Gastroesophageal sphincter (tissue), 4 donors: ENCODE measurements around the gene ERBB4. TPM values are rescaled to one million over a fixed set of nuclear protein-coding genes. Genes with fewer than 3 reads are reported as not detected.

Experiments
- ATAC-seq: fragments of 150-250 bp; one replicate; pipeline ENCODE4 v1.9.1; 2016; ENCODE audit warnings: mild to moderate bottlenecking, moderate library complexity
- H3K27ac ChIP-seq, 4 donors: fragments of 200-600 bp; sonication (generic) in 3 of 4; 1 replicate in 3 of 4; 2 replicates in 1 of 4; pipeline ENCODE4 v1.5.1; 2016 to 2019
- H3K27me3 ChIP-seq: fragments of 200-600 bp; sonication (generic); one replicate; pipeline ENCODE4 v1.5.1; 2019
- H3K36me3 ChIP-seq, 2 donors: fragments of 200-600 bp; sonication (generic); one replicate each; pipeline ENCODE4 v1.5.1; 2019; ENCODE audit warnings: control low read depth in 1 of 2
- H3K4me1 ChIP-seq, 3 donors: fragments of 200-600 bp; sonication (generic); 1 replicate in 2 of 3; 2 replicates in 1 of 3; pipeline ENCODE4 v1.5.1; 2016 to 2019; ENCODE audit warnings: control low read depth in 2 of 3
- H3K4me3 ChIP-seq, 2 donors: fragments of 200-600 bp; sonication (generic); one replicate each; pipeline ENCODE4 v1.5.1; 2019; ENCODE audit warnings: mild to moderate bottlenecking in 1 of 2, moderate library complexity in 1 of 2
- H3K9me3 ChIP-seq, 3 donors: fragments of 200-600 bp; sonication (generic); one replicate each; pipeline ENCODE4 v1.5.1; 2017 to 2019; ENCODE audit warnings: control low read depth in 2 of 3
- EP300 ChIP-seq: sonication (generic); formaldehyde crosslinking; IDR thresholded peaks from one replicate; pipeline ENCODE4 v1.6.1; 2017; ENCODE audit warnings: antibody characterized with exemption, mild to moderate bottlenecking
- POLR2A ChIP-seq, 2 donors: fragments of 450-650 bp; IDR thresholded peaks; one replicate each; pipeline ENCODE4 v1.6.1; 2017; ENCODE audit warnings: antibody characterized with exemption in 2 of 2, mild to moderate bottlenecking in 2 of 2, moderate library complexity in 1 of 2
- POLR2AphosphoS5 ChIP-seq: sonication (generic); formaldehyde crosslinking; IDR thresholded peaks from one replicate; pipeline ENCODE4 v1.6.1; 2017; ENCODE audit warnings: antibody characterized with exemption
- WGBS, 2 donors: methylation state at CpG; one replicate each; pipeline ENCODE4 v1.1.5; 2018; ENCODE audit warnings: low coverage in 1 of 2; 5-methylcytosine and 5-hydroxymethylcytosine counted together
- total RNA-seq, 4 donors: library from RNA; depleted of rRNA; stranded (reverse); fragments of >200 nt; gene quantifications; one replicate each; pipeline ENCODE4 v1.1.0, GENCODE V29; 2016
- TF ChIP-seq, protein P1 (sequence below), 4 experiments: fragments of 200-600 bp in 2 of 4; fragments of 450-650 bp in 2 of 4; sonication (generic) in 1 of 4; IDR thresholded peaks; one replicate each; pipeline ENCODE4 v1.5.1; 2017 to 2019; ENCODE audit warnings: antibody characterized with exemption in 4 of 4, mild to moderate bottlenecking in 2 of 4, moderate library complexity in 2 of 4

The ERBB4 gene
- total RNA-seq, 4 donors from 2014 or later: 0.16 to 0.92 (median 0.50) TPM

DNA sequence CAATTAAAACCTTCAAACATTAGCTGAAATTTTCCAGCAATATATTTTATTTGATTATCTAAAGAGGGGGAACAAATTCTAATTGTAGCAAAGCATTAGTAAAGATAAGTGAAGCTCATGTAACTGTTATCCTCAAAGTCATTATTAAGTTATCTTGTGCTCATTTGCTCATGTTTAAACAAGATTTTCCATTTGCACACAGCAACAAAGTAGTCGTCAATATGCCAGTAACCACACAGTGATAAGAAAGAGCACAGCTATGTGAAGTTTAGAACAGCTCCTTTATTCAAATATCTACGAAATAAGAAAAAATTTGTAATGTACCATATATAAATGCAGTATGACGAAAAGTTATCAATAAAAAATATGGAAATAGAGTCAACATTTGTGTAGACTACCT lies 159.5 kb downstream of the ERBB4 start:
- no peaks in the 10 kb centered on the region for H3K36me3 ChIP-seq
- WGBS, 2 donors: 41 to 52% methylated on average over 3 of the region's 3 CpGs
- no peak overlapping the region for H3K27ac ChIP-seq
- no peak for ATAC-seq
- H3K27me3 ChIP-seq: no peaks in the 10 kb centered on the region
- TF ChIP-seq EP300: no peak
- TF ChIP-seq POLR2A (IDR thresholded peaks at IDR 0.05): no peak
- no peak for TF ChIP-seq POLR2AphosphoS5
- TF ChIP-seq, protein P1, sequence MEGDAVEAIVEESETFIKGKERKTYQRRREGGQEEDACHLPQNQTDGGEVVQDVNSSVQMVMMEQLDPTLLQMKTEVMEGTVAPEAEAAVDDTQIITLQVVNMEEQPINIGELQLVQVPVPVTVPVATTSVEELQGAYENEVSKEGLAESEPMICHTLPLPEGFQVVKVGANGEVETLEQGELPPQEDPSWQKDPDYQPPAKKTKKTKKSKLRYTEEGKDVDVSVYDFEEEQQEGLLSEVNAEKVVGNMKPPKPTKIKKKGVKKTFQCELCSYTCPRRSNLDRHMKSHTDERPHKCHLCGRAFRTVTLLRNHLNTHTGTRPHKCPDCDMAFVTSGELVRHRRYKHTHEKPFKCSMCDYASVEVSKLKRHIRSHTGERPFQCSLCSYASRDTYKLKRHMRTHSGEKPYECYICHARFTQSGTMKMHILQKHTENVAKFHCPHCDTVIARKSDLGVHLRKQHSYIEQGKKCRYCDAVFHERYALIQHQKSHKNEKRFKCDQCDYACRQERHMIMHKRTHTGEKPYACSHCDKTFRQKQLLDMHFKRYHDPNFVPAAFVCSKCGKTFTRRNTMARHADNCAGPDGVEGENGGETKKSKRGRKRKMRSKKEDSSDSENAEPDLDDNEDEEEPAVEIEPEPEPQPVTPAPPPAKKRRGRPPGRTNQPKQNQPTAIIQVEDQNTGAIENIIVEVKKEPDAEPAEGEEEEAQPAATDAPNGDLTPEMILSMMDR (IDR thresholded peaks at IDR 0.05): no peak
- no peak overlapping the region for H3K4me3 ChIP-seq
- no peaks in the 10 kb centered on the region for H3K9me3 ChIP-seq
- no peaks in the 10 kb centered on the region for H3K4me1 ChIP-seq

DNA sequence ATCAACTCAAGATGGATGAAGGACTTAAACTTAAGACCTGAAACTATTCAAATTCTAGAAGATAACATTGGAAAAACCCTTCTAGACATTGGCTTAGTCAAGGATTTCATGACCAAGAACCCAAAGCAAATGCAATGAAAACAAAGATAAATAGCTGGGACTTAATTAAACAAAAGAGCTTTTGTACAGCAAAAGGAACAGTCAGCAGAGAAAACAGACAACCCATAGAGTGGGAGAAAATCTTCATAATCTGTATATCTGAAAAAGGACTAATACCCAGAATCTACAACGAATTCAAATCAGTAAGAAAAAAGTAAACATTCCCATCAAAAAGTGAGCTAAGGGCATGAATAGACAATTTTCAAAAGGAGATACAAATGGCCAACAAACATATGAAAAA lies 171.2 kb downstream of the ERBB4 start:
- Histone ChIP-seq H3K4me1 (no peaks in the 10 kb centered on the region), H3K9me3 (no peaks in the 10 kb centered on the region), H3K4me3 (no peak overlapping the region), H3K27ac (no peak overlapping the region), H3K27me3 (no peaks in the 10 kb centered on the region), H3K36me3 (no peaks in the 10 kb centered on the region)
- TF ChIP-seq POLR2AphosphoS5 (no peak), EP300 (no peak), POLR2A (IDR thresholded peaks at IDR 0.05) (no peak)
- TF ChIP-seq, protein P1 (IDR thresholded peaks at IDR 0.05): no peak
- ATAC-seq: no peak
- 47 to 60% methylated on average over 1 of the region's 1 CpG for WGBS, 2 donors

DNA sequence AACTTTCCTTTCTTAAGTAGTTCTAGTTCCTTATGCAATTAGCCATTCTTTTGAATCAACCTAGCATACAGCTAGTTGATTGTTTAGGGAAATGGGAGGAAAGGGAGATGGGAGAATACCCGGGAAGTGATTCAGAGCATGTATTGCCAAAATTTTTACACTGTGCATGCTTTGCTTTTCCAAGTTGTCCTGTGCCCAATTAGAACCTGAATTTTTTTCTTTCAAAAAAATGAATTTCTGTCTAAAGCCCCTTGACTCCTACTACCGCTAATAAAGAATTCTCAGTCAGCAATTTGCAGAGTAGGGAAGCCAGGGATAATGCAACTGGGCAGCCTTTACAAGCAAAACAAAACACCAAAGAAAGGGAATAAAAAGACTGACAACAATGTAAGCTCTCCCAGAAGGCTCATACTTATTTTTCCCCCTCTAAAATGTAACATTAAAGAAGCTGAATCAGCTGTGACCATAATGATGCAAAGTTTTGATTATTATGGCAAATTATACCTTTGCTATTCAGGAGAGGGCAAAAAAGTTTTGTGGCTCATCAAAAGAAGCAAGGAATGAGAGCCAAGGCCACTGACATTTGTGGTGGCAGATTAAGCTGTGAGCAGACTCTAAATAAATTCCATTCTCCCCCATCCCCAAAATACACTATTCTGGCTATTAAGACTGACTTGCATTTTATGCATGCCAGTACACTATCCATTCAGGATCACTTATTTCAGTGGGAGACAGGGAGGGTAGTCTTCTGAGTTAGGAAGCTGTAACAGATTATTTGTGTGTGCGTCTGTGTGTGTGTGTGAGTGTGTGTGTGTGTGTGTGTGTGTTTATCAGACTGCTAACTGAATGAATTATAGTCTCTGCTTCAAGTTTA lies 174.3 kb downstream of the ERBB4 start:
- Histone ChIP-seq H3K27me3 (no peaks in the 10 kb centered on the region), H3K4me1 (no peaks in the 10 kb centered on the region), H3K36me3 (no peaks in the 10 kb centered on the region), H3K4me3 (no peak overlapping the region), H3K9me3 (no peaks in the 10 kb centered on the region), H3K27ac (no peak overlapping the region)
- 51 to 53% methylated on average over 3 of the region's 3 CpGs for WGBS, 2 donors
- ATAC-seq: no peak
- no peak for TF ChIP-seq POLR2AphosphoS5
- no peak for TF ChIP-seq EP300
- TF ChIP-seq, protein P1 (IDR thresholded peaks at IDR 0.05): no peak

DNA sequence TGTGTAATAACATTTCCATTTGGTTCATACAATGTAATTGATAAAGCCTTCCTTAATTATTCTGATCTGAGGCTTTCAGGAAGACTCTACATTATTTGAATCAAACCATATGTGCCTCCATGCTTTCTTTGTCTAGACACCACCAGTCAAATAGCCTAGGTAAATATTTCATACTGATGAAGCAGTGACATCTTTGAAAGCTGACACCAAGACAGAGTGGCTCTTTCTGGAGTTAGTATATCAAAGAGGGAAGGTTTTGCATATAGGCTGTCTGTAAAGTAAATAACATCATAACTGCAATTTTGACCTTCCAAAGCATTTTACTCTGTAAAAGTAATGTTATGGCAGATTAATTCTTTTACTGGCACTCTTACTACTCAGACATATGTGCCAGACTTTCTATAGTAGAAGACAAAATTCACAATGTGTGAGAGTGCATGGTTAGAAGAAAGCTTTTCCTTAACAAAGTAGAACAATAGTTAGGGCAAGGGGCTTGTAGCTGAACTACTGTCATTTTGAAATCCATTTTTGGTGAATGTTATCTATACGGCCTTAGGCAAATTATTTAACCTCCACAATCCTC lies 177.3 kb downstream of the ERBB4 start:
- Histone ChIP-seq H3K27me3 (no peaks in the 10 kb centered on the region), H3K4me1 (no peaks in the 10 kb centered on the region), H3K4me3 (no peak overlapping the region), H3K36me3 (no peaks in the 10 kb centered on the region), H3K9me3 (no peaks in the 10 kb centered on the region), H3K27ac (no peak overlapping the region)
- 7 to 26% methylated on average over 1 of the region's 1 CpG for WGBS, 2 donors
- ATAC-seq: no peak
- TF ChIP-seq, protein P1 (IDR thresholded peaks at IDR 0.05): no peak
- no peak for TF ChIP-seq POLR2A (IDR thresholded peaks at IDR 0.05)
- no peak for TF ChIP-seq POLR2AphosphoS5
- TF ChIP-seq EP300: no peak

DNA sequence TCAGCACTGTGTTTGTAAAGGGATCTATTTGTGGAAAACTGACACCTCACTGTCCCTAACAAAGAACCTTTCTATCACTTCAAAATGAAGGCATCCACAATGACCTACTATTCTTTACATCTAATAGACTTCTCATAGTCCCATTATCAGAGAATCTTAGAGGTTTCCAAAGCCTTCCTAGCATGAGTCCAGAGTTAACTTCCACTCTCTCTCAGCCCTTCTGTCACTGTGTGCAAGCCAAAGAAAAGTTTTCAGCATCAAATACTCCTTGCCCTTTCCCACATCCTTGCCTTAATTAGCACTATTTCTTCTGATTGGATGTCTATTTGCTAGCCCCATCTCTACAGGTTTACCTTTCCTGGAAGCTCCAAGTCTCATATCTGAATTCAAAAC lies 178.5 kb downstream of the ERBB4 start:
- ATAC-seq: no peak
- Histone ChIP-seq H3K4me1 (no peaks in the 10 kb centered on the region), H3K27ac (no peak overlapping the region), H3K4me3 (no peak overlapping the region), H3K27me3 (no peaks in the 10 kb centered on the region), H3K9me3 (no peaks in the 10 kb centered on the region), H3K36me3 (no peaks in the 10 kb centered on the region)
- TF ChIP-seq POLR2A (IDR thresholded peaks at IDR 0.05) (no peak), POLR2AphosphoS5 (no peak), EP300 (no peak)
- TF ChIP-seq, protein P1 (IDR thresholded peaks at IDR 0.05): no peak
